AG09319 (cell line): ENCODE measurements around the gene SMG5.
A peak's percentile ranks its signal among the peaks of the same experiment; 100 is the strongest.

Source experiments
- DNase-seq: peaks from one replicate; pipeline ENCODE4 v3.0.0-alpha.2; 2010; ENCODE audit warnings: low read depth; ENCODE audit errors: extremely low read depth
- TF ChIP-seq, protein P1 (sequence below): IDR thresholded peaks from 2 replicates; pipeline ENCODE4 v1.5.1; 2011; ENCODE audit warnings: low read depth, mild to moderate bottlenecking, inconsistent platforms, low read length, moderate library complexity

SMG5 gene

DNA sequence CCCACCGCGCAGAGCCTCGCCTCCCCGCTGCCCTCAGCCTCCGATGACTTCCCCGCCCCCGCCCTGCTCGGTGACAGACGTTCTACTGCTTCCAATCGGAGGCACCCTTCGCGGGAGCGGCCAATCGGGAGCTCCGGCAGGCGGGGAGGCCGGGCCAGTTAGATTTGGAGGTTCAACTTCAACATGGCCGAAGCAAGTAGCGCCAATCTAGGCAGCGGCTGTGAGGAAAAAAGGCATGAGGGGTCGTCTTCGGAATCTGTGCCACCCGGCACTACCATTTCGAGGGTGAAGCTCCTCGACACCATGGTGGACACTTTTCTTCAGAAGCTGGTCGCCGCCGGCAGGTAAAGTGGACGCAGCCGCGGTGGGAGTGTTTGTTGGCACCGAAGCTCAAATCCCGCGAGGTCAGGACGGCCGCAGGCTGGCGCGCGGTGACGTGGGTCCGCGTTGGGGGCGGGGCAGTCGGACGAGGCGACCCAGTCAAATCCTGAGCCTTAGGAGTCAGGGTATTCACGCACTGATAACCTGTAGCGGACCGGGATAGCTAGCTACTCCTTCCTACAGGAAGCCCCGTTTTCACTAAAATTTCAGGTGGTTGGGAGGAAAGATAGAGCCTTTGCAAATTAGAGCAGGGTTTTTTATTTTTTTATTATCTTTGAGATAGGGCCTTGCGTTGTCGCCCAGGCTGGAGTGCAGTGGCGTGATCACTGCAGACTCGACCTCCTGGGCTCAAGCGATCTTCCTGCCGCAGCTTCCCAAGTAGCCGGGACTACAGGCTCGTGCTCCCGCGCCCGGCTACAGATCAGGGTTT, 69.6 kb downstream of the SMG5 start, which contains the start of gene PMF1:
PMF1 (plus strand) TSS at position 175 of the 811 bp plus-strand sequence; CDS start at position 184, 9 bp downstream.
- peak; percentile 87 for DNase-seq
- TF ChIP-seq, protein P1, sequence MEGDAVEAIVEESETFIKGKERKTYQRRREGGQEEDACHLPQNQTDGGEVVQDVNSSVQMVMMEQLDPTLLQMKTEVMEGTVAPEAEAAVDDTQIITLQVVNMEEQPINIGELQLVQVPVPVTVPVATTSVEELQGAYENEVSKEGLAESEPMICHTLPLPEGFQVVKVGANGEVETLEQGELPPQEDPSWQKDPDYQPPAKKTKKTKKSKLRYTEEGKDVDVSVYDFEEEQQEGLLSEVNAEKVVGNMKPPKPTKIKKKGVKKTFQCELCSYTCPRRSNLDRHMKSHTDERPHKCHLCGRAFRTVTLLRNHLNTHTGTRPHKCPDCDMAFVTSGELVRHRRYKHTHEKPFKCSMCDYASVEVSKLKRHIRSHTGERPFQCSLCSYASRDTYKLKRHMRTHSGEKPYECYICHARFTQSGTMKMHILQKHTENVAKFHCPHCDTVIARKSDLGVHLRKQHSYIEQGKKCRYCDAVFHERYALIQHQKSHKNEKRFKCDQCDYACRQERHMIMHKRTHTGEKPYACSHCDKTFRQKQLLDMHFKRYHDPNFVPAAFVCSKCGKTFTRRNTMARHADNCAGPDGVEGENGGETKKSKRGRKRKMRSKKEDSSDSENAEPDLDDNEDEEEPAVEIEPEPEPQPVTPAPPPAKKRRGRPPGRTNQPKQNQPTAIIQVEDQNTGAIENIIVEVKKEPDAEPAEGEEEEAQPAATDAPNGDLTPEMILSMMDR = no peak

DNA sequence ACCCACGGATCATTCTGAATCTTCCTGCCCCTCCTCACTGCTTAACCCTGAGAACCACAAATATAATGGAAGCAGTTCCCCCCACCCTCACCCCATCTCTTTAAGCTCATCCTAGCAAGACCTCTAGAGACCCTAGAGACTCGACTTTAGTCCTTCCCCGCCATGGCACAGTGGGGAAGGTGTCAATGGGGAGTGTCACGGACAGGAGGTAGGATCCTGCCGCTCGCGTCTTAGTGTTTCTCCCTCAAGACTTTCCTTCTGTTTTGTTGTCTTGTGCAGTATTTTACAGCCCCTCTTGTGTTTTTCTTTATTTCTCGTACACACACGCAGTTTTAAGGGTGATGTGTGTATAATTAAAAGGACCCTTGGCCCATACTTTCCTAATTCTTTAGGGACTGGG, 70.5 kb downstream of the SMG5 start:
- no peak for DNase-seq
- TF ChIP-seq, protein P1 = no peak

DNA sequence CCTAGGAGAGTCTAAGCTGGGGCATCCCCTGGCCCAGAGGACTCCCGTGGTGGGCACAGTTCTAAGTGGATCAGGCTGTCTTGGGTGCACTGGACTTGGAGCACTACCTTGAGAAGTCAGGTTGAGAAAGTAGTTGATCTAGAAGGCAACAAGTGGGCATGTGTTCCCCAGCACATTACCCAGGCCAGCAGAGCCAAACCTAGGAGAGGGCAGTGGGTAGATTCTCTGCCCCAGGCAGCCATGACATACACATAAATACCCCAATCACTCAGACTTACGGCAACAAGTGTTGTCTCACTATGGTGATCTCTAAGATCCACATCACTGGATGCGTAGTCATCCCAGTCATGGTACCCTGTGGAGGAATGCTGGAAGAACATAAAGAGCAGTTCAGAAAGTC, 71.4 kb downstream of the SMG5 start:
- DNase-seq = no peak
- TF ChIP-seq, protein P1 = no peak

DNA sequence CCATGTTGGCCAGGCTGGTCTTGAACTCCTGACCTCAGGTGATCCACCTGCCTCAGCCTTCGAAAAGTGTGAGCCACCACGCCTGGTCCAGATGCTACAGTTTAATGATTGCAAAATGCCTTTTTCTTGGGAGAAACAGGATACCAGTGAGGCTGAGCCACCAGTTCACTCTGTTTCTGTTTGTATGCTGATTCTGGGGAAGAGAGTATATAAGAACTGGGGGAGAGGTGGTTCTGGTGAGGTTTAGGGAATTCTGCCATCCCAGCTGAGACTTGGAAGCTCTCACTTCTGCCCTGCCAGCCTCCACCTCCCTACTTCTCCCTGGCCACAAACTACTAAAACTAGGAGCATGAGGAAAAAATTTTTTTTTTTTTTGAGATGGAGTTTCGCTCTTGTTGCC, 77.9 kb downstream of the SMG5 start:
- TF ChIP-seq, protein P1 = no peak
- DNase-seq = no peak

DNA sequence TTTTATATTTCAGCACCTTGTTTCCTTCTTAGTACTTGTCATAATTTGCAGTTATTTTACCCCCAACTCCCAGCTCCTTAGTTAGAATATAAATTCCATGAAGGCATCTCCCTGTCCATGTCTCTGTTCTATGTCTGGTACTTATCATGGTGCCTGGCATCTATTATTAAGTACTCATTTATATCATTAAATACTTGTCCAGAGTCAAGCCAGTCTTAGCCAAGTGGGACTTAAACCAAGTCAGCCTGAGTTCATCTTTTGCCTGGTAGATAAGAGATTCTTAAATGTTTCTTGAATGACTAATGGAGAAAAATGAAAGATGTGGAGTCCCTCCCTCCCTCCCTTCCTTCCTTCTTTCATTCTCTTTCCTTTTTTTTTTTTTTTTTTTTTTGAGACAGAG, 79.3 kb downstream of the SMG5 start:
- DNase-seq = no peak
- TF ChIP-seq, protein P1 = no peak

DNA sequence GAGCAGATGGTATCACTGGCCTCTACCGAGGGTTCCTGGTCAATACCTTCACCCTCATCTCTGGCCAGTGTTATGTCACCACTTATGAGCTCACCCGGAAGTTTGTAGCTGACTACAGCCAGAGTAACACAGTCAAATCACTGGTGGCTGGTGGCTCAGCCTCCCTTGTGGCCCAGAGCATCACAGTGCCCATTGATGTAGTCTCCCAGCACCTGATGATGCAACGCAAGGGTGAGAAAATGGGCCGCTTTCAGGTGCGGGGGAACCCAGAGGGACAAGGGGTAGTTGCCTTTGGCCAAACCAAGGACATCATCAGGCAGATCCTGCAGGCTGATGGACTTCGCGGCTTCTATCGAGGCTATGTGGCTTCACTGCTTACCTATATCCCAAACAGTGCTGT, 82.6 kb downstream of the SMG5 start:
- no peak for DNase-seq
- TF ChIP-seq, protein P1 = no peak
